ENCODE data around the gene BRCA2.

The BRCA2 gene

GRCh38 chr13:32315238-32316027, at the start of gene BRCA2, which contains the start of gene ZAR1L:
TSS of gene BRCA2 (plus strand) at chr13:32315508. CDS start at chr13:32316461, 953 bp downstream.
TSS of gene ZAR1L (minus strand) at chr13:32315363. CDS start at chr13:32311925, 3,438 bp downstream.
- in situ Hi-C loops (cut with MboI; ENCODE audit: low sequenced_read_pairs, unreplicated experiment): loop anchor here (10.0 kb wide), 2 partner anchors 291 to 401 kb away; no protein-coding TSS in a partner anchor
- TF ChIP-seq CTCF (IDR thresholded peaks at IDR 0.05; ENCODE audit: borderline replicate concordance, control extremely low read depth, extremely low read depth, insufficient read depth, missing control alignments): no peak
- peak; percentile 89 for DNase-seq (ENCODE audit: low spot score)

- in situ Hi-C loops (cut with MboI; ENCODE audit: low sequenced_read_pairs, unreplicated experiment): no loop called here
- no peak for DNase-seq (ENCODE audit: low spot score)
- no peak for TF ChIP-seq CTCF (IDR thresholded peaks at IDR 0.05; ENCODE audit: borderline replicate concordance, control extremely low read depth, extremely low read depth, insufficient read depth, missing control alignments)
Observed at GRCh38 chr13:32265726-32266125, 49.6 kb upstream of the BRCA2 start.

- in situ Hi-C loops (cut with MboI; ENCODE audit: low sequenced_read_pairs, unreplicated experiment): no loop called here
- TF ChIP-seq CTCF (IDR thresholded peaks at IDR 0.05; ENCODE audit: borderline replicate concordance, control extremely low read depth, extremely low read depth, insufficient read depth, missing control alignments): no peak
- DNase-seq (ENCODE audit: low spot score): no peak
Observed at GRCh38 chr13:32266130-32266529, 49.2 kb upstream of the BRCA2 start.

- in situ Hi-C loops (cut with MboI; ENCODE audit: low sequenced_read_pairs, unreplicated experiment): no loop called here
- peak; percentile 57 for TF ChIP-seq CTCF (IDR thresholded peaks at IDR 0.05; ENCODE audit: borderline replicate concordance, control extremely low read depth, extremely low read depth, insufficient read depth, missing control alignments)
- peak; percentile 47 for DNase-seq (ENCODE audit: low spot score)
Observed at GRCh38 chr13:32267836-32268439, 47.4 kb upstream of the BRCA2 start.

GRCh38 chr13:32272021-32272683, 43.2 kb upstream of the BRCA2 start:
- in situ Hi-C loops (cut with MboI; ENCODE audit: low sequenced_read_pairs, unreplicated experiment): no loop called here
- TF ChIP-seq CTCF (IDR thresholded peaks at IDR 0.05; ENCODE audit: borderline replicate concordance, control extremely low read depth, extremely low read depth, insufficient read depth, missing control alignments): no peak
- no peak for DNase-seq (ENCODE audit: low spot score)

- peak; percentile 30 for DNase-seq (ENCODE audit: low spot score)
- in situ Hi-C loops (cut with MboI; ENCODE audit: low sequenced_read_pairs, unreplicated experiment): no loop called here
- TF ChIP-seq CTCF (IDR thresholded peaks at IDR 0.05; ENCODE audit: borderline replicate concordance, control extremely low read depth, extremely low read depth, insufficient read depth, missing control alignments): no peak
Observed at GRCh38 chr13:32277839-32278238, 37.5 kb upstream of the BRCA2 start.
